Epithelial cell of proximal tubule (primary cell): ENCODE results near the gene AKR1E2. TPM values are rescaled to one million over a fixed set of nuclear protein-coding genes. Genes with fewer than 3 reads are reported as not detected.

Experiments
- DNase-seq: peaks from one replicate; pipeline ENCODE4 v3.0.0-alpha.2; 2011; ENCODE audit warnings: low read depth
- H3K4me3 ChIP-seq: 2 replicates; pipeline ENCODE4 v1.5.1; 2011; ENCODE audit warnings: low read depth, mild to moderate bottlenecking, low read length
- total RNA-seq: library from RNA; depleted of rRNA; stranded (reverse); fragments of >200 nt; gene quantifications from 2 replicates; pipeline ENCODE4 v1.2.3, GENCODE V29; 2015
- TF ChIP-seq, protein P1 (sequence below): conservative IDR thresholded peaks from 2 replicates; pipeline ENCODE4 v1.5.1; 2012; ENCODE audit warnings: low read depth, mild to moderate bottlenecking, low read length

The AKR1E2 gene
- total RNA-seq, 1 donor from 2014 or later, result 2.2 TPM

DNA sequence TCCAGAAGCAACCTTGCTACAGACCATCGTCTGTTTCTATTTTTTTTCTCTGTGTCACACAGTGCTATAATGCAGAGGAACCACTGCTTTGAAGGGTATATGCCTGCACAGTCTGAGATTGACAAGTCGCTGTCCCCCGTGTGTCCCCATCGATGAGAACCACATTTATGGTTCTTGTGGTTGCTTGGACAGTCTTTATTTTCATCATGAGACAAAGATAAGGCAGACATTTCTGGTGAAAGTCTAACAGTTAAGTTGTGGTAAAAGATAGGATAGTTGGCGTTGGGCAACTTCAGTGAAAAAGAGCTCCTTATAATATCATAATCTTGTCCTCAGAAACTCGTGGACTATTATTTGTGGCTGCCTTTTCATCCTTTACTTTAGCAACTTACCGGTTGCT lies 6.3 kb upstream of the AKR1E2 start:
- TF ChIP-seq, protein P1, sequence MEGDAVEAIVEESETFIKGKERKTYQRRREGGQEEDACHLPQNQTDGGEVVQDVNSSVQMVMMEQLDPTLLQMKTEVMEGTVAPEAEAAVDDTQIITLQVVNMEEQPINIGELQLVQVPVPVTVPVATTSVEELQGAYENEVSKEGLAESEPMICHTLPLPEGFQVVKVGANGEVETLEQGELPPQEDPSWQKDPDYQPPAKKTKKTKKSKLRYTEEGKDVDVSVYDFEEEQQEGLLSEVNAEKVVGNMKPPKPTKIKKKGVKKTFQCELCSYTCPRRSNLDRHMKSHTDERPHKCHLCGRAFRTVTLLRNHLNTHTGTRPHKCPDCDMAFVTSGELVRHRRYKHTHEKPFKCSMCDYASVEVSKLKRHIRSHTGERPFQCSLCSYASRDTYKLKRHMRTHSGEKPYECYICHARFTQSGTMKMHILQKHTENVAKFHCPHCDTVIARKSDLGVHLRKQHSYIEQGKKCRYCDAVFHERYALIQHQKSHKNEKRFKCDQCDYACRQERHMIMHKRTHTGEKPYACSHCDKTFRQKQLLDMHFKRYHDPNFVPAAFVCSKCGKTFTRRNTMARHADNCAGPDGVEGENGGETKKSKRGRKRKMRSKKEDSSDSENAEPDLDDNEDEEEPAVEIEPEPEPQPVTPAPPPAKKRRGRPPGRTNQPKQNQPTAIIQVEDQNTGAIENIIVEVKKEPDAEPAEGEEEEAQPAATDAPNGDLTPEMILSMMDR, result no peak
- DNase-seq, result no peak
- H3K4me3 ChIP-seq, result no peak overlapping the region

DNA sequence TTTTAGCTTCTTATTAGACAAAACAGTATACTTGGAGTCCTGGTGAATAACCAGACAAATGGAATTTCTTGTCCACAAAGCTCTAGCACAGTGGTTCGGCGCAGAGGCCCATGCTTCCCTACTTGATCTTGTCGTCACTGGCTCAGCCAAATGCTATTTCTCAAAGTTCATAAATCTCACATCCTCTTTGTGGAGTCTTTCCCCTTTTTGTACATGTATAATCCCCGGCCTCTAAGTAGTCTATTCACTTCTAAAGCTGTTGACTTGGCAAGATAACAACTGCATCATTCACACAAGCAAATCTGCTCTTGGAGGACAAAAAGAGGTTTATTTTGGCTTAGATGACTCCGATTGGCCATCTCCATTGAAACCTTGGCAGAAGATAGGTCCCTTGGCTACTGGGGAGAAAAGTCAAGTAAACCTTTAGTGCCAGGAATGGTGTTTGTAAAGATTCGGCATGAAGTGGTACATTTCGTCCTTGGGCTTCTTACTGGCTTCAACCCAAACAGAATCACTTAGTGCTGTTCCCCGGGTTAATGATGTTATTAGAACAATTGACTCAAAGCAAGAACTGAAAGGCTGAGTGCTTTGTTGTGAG lies 5.1 kb upstream of the AKR1E2 start:
- no peak overlapping the region for H3K4me3 ChIP-seq
- TF ChIP-seq, protein P1, result no peak
- no peak for DNase-seq

DNA sequence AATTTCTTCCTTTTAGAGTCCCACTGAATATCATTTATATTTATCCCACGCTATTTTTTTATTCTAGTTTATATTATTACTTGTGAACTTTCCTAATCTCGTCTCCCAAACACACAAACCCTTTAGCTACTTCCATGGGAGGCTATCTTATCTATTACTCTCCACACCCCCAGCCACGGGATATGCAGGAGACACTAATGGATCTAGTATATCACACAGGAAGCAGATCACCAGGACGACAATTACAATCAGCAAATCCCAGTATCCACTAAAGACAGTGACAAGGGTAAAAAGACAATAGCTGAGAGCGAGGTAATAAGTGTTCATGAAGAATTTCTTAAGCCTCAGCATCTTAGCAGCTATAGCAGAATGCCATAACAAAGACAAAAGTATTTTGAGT lies 3.8 kb upstream of the AKR1E2 start:
- TF ChIP-seq, protein P1, result no peak
- H3K4me3 ChIP-seq, result no peak overlapping the region
- no peak for DNase-seq

DNA sequence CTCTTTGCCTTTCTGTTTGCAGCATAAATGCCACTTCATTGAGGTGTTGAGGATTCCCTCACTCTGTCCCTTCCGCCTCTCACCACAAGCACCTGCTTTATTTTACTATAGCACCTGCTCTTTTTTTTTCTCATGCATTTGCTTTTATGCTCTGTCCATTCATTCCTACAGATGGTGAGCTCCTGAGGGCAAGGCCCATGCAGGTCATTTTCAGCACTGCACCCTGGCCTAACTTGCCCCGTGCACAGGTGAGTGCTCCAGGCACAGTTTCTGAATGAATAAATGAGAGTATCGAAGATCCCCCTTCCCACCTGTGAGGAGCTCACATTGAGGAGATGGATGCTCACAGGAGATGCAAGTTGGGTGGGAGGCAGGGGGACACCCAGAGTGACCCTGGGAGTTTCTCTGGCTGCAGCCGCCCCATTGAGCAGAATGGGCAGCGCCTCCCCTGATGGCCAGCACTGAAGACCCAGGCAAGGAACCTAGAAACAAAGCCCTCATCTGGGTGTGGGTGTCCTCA lies 1.2 kb upstream of the AKR1E2 start:
- no peak overlapping the region for H3K4me3 ChIP-seq
- DNase-seq, result no peak
- TF ChIP-seq, protein P1, result no peak

DNA sequence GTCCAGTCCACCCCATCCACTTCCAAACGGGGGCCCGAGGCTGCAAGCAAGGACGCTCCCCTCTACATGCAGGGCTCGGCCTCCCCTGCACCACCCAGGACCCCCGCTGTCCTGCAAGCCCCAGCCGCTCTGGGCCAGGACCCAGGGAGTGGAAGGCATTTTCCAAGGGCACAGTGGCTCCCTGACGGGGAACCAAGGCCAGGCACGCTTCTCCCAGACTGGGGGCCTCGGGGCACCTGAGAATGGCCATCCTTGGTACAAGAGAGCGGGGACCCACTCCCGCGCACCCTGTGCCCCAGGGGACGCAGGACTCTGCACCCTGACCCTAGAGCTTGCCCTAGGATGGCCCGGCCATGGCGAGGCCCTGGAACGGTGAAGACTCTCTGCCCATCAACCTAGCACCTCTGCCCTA lies 545 bp upstream of the AKR1E2 start:
- TF ChIP-seq, protein P1, result no peak
- no peak overlapping the region for H3K4me3 ChIP-seq
- no peak for DNase-seq

DNA sequence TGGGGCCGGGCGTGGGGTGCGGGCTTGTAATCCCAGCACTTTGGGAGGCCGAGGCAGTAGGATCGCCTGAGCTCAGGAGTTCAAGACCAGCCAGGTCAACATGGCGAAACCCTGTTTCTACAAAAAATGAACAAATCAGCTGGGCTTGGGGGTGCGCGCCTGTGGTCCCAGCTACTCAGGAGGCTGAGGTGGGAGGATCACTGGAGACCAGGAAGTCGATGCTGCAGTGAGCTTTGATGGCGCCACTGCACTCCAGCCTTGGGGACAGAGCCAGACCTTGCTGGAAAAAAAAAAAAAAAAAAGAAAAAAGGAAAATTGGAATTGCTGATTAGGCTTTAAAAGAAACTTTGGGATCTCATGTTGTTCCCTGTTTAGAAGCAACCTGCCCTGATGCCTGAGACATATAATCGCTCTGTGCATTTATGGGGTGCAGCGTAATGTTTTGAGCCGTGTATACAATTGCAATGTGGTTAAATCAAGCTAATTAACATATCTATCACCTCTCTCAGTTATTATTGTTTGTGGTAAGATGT lies 851 bp downstream of the AKR1E2 start:
- TF ChIP-seq, protein P1, result no peak
- peak overlapping the region; percentile 55 for H3K4me3 ChIP-seq
- no peak for DNase-seq

DNA sequence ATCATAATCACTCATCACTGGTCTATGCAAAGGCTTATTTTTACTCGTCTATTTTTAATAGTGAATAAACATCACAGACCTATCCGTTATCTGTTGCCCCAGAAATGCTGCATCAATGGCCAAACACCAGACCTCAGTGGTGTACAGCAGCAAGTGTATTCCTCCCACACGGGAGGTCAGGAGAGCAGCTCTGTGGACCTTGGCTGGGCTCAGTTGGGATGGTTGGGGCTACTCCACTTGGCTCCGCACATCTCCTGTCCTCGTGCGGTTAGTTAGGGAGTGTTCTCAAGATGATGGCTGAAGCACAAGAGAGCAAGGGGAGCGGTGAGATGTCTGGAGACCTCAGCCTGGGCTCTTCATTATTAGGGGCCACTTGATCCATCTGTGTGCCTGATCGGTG lies 2.0 kb downstream of the AKR1E2 start:
- TF ChIP-seq, protein P1, result no peak
- DNase-seq, result no peak

More for the DNA sequence above, 2.0 kb downstream of the AKR1E2 start:
- no peak overlapping the region for H3K4me3 ChIP-seq
